Measurements from ENCODE around the gene NRG4.

Gene NRG4

DNA sequence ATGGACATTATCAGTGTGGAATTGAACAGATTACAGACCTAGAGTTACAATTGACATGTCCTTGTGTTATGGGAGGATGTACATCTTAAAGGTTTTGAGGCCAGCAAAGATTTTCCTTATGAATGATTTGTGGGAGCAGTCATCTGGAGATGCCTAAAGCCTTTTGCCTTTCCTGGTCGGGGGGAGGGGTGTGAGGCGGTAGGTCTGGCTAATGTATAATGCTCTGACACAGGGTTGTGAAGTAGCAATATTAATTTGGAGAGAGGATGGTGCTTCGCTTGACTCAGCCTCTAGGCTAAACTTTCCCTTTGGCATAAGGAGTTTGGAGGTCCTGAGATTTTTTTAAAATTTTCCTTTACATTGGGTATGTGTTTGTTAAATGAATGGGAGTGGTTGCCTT is 85.3 kb downstream of the NRG4 start:
- no peaks in the 10 kb centered on the region for H3K27me3 ChIP-seq (ENCODE audit: insufficient read depth, low read length, poor library complexity, severe bottlenecking)
- no peak overlapping the region for H3K4me2 ChIP-seq (ENCODE audit: low read depth, low read length, poor library complexity, severe bottlenecking)
- H3K4me3 ChIP-seq (ENCODE audit: low read length, poor library complexity, severe bottlenecking) = no peak overlapping the region
- H3K9ac ChIP-seq (ENCODE audit: low read depth, low read length, poor library complexity, severe bottlenecking) = no peak overlapping the region
- peaks cover 11% of the 10 kb centered on the region; the same call in 1 of the 2 replicates for H3K36me3 ChIP-seq (ENCODE audit: insufficient read depth, low read length)
- no peaks in the 10 kb centered on the region for H3K9me3 ChIP-seq (ENCODE audit: insufficient read depth, low read depth, low read length)
- TF ChIP-seq, protein P1, sequence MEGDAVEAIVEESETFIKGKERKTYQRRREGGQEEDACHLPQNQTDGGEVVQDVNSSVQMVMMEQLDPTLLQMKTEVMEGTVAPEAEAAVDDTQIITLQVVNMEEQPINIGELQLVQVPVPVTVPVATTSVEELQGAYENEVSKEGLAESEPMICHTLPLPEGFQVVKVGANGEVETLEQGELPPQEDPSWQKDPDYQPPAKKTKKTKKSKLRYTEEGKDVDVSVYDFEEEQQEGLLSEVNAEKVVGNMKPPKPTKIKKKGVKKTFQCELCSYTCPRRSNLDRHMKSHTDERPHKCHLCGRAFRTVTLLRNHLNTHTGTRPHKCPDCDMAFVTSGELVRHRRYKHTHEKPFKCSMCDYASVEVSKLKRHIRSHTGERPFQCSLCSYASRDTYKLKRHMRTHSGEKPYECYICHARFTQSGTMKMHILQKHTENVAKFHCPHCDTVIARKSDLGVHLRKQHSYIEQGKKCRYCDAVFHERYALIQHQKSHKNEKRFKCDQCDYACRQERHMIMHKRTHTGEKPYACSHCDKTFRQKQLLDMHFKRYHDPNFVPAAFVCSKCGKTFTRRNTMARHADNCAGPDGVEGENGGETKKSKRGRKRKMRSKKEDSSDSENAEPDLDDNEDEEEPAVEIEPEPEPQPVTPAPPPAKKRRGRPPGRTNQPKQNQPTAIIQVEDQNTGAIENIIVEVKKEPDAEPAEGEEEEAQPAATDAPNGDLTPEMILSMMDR (conservative IDR thresholded peaks at IDR 0.05; ENCODE audit: low read length) = no peak
- no peak for TF ChIP-seq EZH2phosphoT487 (IDR thresholded peaks at IDR 0.05; ENCODE audit: borderline replicate concordance)
- no peaks in the 10 kb centered on the region for H3K4me1 ChIP-seq (ENCODE audit: insufficient read depth, low read length, poor library complexity, severe bottlenecking)
- H3F3A ChIP-seq (ENCODE audit: low read depth) = peaks cover 3% of the 10 kb centered on the region; the same call in 1 of the 2 replicates
- H3K79me2 ChIP-seq (ENCODE audit: insufficient read depth, low read length) = no peaks in the 10 kb centered on the region
- no peak overlapping the region for H2AFZ ChIP-seq (ENCODE audit: low read length)
- no peaks in the 10 kb centered on the region for H3K9me2 ChIP-seq (replicated peaks; ENCODE audit: low read depth, low read length)
- H4K20me1 ChIP-seq (ENCODE audit: insufficient read depth, low read length, poor library complexity, severe bottlenecking) = peaks cover 4% of the 10 kb centered on the region

DNA sequence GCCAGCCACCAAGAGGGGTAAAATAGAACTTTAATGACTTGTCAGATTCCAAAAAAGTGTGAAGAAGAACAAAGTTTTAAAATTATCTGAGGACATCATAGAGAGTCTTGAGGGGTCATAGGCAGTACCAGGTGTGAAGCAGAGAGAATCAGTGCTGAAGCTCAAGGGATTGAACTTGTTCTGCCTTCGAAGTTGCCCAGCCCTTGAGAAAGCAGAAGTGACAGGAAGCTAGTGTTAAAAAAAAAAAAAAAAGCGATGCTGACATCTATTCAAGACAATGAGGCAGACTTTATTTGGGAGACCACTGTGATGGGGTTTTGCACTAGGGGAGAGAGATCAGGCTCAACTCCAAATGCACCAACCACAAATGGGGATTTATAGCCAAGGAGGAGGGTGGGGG is 86.8 kb downstream of the NRG4 start:
- peaks cover under 1% of the 10 kb centered on the region; the same call in 1 of the 2 replicates for H3K36me3 ChIP-seq (ENCODE audit: insufficient read depth, low read length)
- H3K4me1 ChIP-seq (ENCODE audit: insufficient read depth, low read length, poor library complexity, severe bottlenecking) = no peaks in the 10 kb centered on the region
- no peaks in the 10 kb centered on the region for H3K27me3 ChIP-seq (ENCODE audit: insufficient read depth, low read length, poor library complexity, severe bottlenecking)
- no peak overlapping the region for H3K4me3 ChIP-seq (ENCODE audit: low read length, poor library complexity, severe bottlenecking)
- H2AFZ ChIP-seq (ENCODE audit: low read length) = no peak overlapping the region
- H3K9me3 ChIP-seq (ENCODE audit: insufficient read depth, low read depth, low read length) = no peaks in the 10 kb centered on the region
- peaks cover 3% of the 10 kb centered on the region; the same call in 1 of the 2 replicates for H3F3A ChIP-seq (ENCODE audit: low read depth)
- H4K20me1 ChIP-seq (ENCODE audit: insufficient read depth, low read length, poor library complexity, severe bottlenecking) = peaks cover 4% of the 10 kb centered on the region
- no peaks in the 10 kb centered on the region for H3K79me2 ChIP-seq (ENCODE audit: insufficient read depth, low read length)
- H3K9ac ChIP-seq (ENCODE audit: low read depth, low read length, poor library complexity, severe bottlenecking) = no peak overlapping the region
- no peak overlapping the region for H3K4me2 ChIP-seq (ENCODE audit: low read depth, low read length, poor library complexity, severe bottlenecking)
- no peak for TF ChIP-seq EZH2phosphoT487 (IDR thresholded peaks at IDR 0.05; ENCODE audit: borderline replicate concordance)
- TF ChIP-seq, protein P1 (conservative IDR thresholded peaks at IDR 0.05; ENCODE audit: low read length) = no peak
- no peaks in the 10 kb centered on the region for H3K9me2 ChIP-seq (replicated peaks; ENCODE audit: low read depth, low read length)

- Histone ChIP-seq H3K9ac (ENCODE audit: low read depth, low read length, poor library complexity, severe bottlenecking) (no peak overlapping the region), H3K36me3 (ENCODE audit: insufficient read depth, low read length) (no peaks in the 10 kb centered on the region; the same call in 1 of the 2 replicates), H2AFZ (ENCODE audit: low read length) (no peak overlapping the region), H3F3A (ENCODE audit: low read depth) (peaks cover under 1% of the 10 kb centered on the region; the same call in 1 of the 2 replicates), H3K4me3 (ENCODE audit: low read length, poor library complexity, severe bottlenecking) (no peak overlapping the region), H4K20me1 (ENCODE audit: insufficient read depth, low read length, poor library complexity, severe bottlenecking) (no peaks in the 10 kb centered on the region), H3K4me2 (ENCODE audit: low read depth, low read length, poor library complexity, severe bottlenecking) (no peak overlapping the region), H3K79me2 (ENCODE audit: insufficient read depth, low read length) (no peaks in the 10 kb centered on the region), H3K27me3 (ENCODE audit: insufficient read depth, low read length, poor library complexity, severe bottlenecking) (no peaks in the 10 kb centered on the region), H3K9me2 (replicated peaks; ENCODE audit: low read depth, low read length) (no peaks in the 10 kb centered on the region), H3K4me1 (ENCODE audit: insufficient read depth, low read length, poor library complexity, severe bottlenecking) (no peaks in the 10 kb centered on the region), H3K9me3 (ENCODE audit: insufficient read depth, low read depth, low read length) (no peaks in the 10 kb centered on the region)
- TF ChIP-seq, protein P1 (conservative IDR thresholded peaks at IDR 0.05; ENCODE audit: low read length) = no peak
- TF ChIP-seq EZH2phosphoT487 (IDR thresholded peaks at IDR 0.05; ENCODE audit: borderline replicate concordance) = no peak
Observed at GRCh38 chr15:75924576-75924975, 87.6 kb downstream of the NRG4 start.
